HUES48 (cell line): ENCODE data around the gene DPH6.
"Not testable (repeated sequence)": the region's sequence is repeated elsewhere in the genome, so short reads cannot be mapped to it uniquely, and the experiment has no call there.

Experiments
- H3K27ac ChIP-seq: one replicate; pipeline ENCODE4 v1.7.0; 2013; ENCODE audit warnings: low read depth, low read length, inconsistent platforms
- H3K27me3 ChIP-seq: 2 replicates; pipeline ENCODE4 v1.6.1; 2013; ENCODE audit warnings: mild to moderate bottlenecking, low read length; ENCODE audit not compliant: control insufficient read depth, insufficient read depth
- H3K36me3 ChIP-seq: 2 replicates; pipeline ENCODE4 v1.6.1; 2013; ENCODE audit warnings: low read length; ENCODE audit not compliant: control insufficient read depth, insufficient read depth
- H3K4me1 ChIP-seq: 2 replicates; pipeline ENCODE4 v1.6.1; 2013; ENCODE audit warnings: mild to moderate bottlenecking, low read length; ENCODE audit not compliant: control insufficient read depth, insufficient read depth
- H3K4me3 ChIP-seq: 2 replicates; pipeline ENCODE4 v1.5.1; 2013; ENCODE audit warnings: mild to moderate bottlenecking, low read depth, low read length
- H3K9ac ChIP-seq: 2 replicates; pipeline ENCODE4 v1.6.1; 2013; ENCODE audit warnings: mild to moderate bottlenecking, low read depth, low read length, moderate library complexity
- H3K9me3 ChIP-seq: 2 replicates; pipeline ENCODE4 v1.6.1; 2013; ENCODE audit warnings: low read length; ENCODE audit not compliant: control insufficient read depth, insufficient read depth

The DPH6 gene

GRCh38 chr15:35545824-35546510, at the start of gene DPH6:
Gene DPH6 (minus strand): TSS chr15:35546165. CDS start chr15:35546141, 24 bp downstream.
- Histone ChIP-seq H3K4me1 (peaks cover 47% of the 10 kb centered on the region), H3K27me3 (no peaks in the 10 kb centered on the region), H3K27ac (peak within 1 kb of the TSS; percentile 98), H3K36me3 (peaks cover 4% of the 10 kb centered on the region; the same call in 1 of the 2 replicates), H3K4me3 (peak within 1 kb of the TSS; percentile 70), H3K9me3 (no peaks in the 10 kb centered on the region), H3K9ac (peak within 1 kb of the TSS; percentile 92)

- no peaks in the 10 kb centered on the region for H3K4me1 ChIP-seq
- H3K9me3 ChIP-seq, result 0 out of 2 replicates have a peak, but pooled peaks cover 5% of the 10 kb centered on the region
- no peaks in the 10 kb centered on the region for H3K27me3 ChIP-seq
- H3K27ac ChIP-seq, result no peak overlapping the region
- no peak overlapping the region for H3K4me3 ChIP-seq
- H3K36me3 ChIP-seq, result no peaks in the 10 kb centered on the region
- no peak overlapping the region for H3K9ac ChIP-seq
Observed at GRCh38 chr15:35595656-35596055, 49.7 kb upstream of the DPH6 start.

GRCh38 chr15:35591987-35592386, 46.0 kb upstream of the DPH6 start:
- not testable (repeated sequence) for H3K4me1 ChIP-seq, H3K36me3 ChIP-seq, H3K4me3 ChIP-seq, H3K9me3 ChIP-seq, H3K27me3 ChIP-seq, H3K9ac ChIP-seq, H3K27ac ChIP-seq

- Histone ChIP-seq H3K9ac (no peak overlapping the region), H3K36me3 (no peaks in the 10 kb centered on the region), H3K27me3 (no peaks in the 10 kb centered on the region), H3K4me1 (peaks cover 8% of the 10 kb centered on the region), H3K9me3 (no peaks in the 10 kb centered on the region), H3K27ac (no peak overlapping the region), H3K4me3 (no peak overlapping the region)
Observed at GRCh38 chr15:35583863-35584528, 38.0 kb upstream of the DPH6 start.

- H3K27ac ChIP-seq, result no peak overlapping the region
- H3K27me3 ChIP-seq, result no peaks in the 10 kb centered on the region
Observed at GRCh38 chr15:35580606-35581005, 34.6 kb upstream of the DPH6 start.

GRCh38 chr15:35567392-35567791, 21.4 kb upstream of the DPH6 start:
- no peaks in the 10 kb centered on the region for H3K36me3 ChIP-seq
- H3K9ac ChIP-seq, result no peak overlapping the region
- H3K27me3 ChIP-seq, result no peaks in the 10 kb centered on the region
- H3K4me1 ChIP-seq, result no peaks in the 10 kb centered on the region
- H3K9me3 ChIP-seq, result no peaks in the 10 kb centered on the region
- H3K4me3 ChIP-seq, result no peak overlapping the region
- no peak overlapping the region for H3K27ac ChIP-seq

More at GRCh38 chr15:35580606-35581005, 34.6 kb upstream of the DPH6 start:
- H3K36me3 ChIP-seq, result no peaks in the 10 kb centered on the region
- H3K4me3 ChIP-seq, result no peak overlapping the region
- H3K9ac ChIP-seq, result no peak overlapping the region
- H3K4me1 ChIP-seq, result no peaks in the 10 kb centered on the region
- H3K9me3 ChIP-seq, result no peaks in the 10 kb centered on the region

- H3K9me3 ChIP-seq, result no peaks in the 10 kb centered on the region
- no peaks in the 10 kb centered on the region for H3K4me1 ChIP-seq
- no peaks in the 10 kb centered on the region for H3K36me3 ChIP-seq
- H3K27ac ChIP-seq, result no peak overlapping the region
- no peaks in the 10 kb centered on the region for H3K27me3 ChIP-seq
- H3K9ac ChIP-seq, result no peak overlapping the region
- H3K4me3 ChIP-seq, result no peak overlapping the region
Observed at GRCh38 chr15:35566991-35567390, 21.0 kb upstream of the DPH6 start.

- Histone ChIP-seq H3K4me1 (no peaks in the 10 kb centered on the region), H3K27me3 (no peaks in the 10 kb centered on the region), H3K27ac (no peak overlapping the region), H3K9me3 (no peaks in the 10 kb centered on the region), H3K9ac (no peak overlapping the region), H3K4me3 (no peak overlapping the region), H3K36me3 (no peaks in the 10 kb centered on the region)
Observed at GRCh38 chr15:35565901-35566300, 19.9 kb upstream of the DPH6 start.

GRCh38 chr15:35562641-35563040, 16.7 kb upstream of the DPH6 start:
- H3K4me1 ChIP-seq, result no peaks in the 10 kb centered on the region
- no peak overlapping the region for H3K27ac ChIP-seq
- H3K4me3 ChIP-seq, result no peak overlapping the region
- H3K9ac ChIP-seq, result no peak overlapping the region
- no peaks in the 10 kb centered on the region for H3K9me3 ChIP-seq
- H3K27me3 ChIP-seq, result no peaks in the 10 kb centered on the region
- no peaks in the 10 kb centered on the region for H3K36me3 ChIP-seq

- no peak overlapping the region for H3K27ac ChIP-seq
- no peaks in the 10 kb centered on the region for H3K36me3 ChIP-seq
- H3K4me3 ChIP-seq, result no peak overlapping the region
- H3K9ac ChIP-seq, result no peak overlapping the region
- no peaks in the 10 kb centered on the region for H3K9me3 ChIP-seq
- no peaks in the 10 kb centered on the region for H3K27me3 ChIP-seq
- no peaks in the 10 kb centered on the region for H3K4me1 ChIP-seq
Observed at GRCh38 chr15:35561308-35561707, 15.3 kb upstream of the DPH6 start.

- Histone ChIP-seq H3K36me3 (no peaks in the 10 kb centered on the region), H3K27ac (no peak overlapping the region), H3K27me3 (no peaks in the 10 kb centered on the region), H3K4me1 (no peaks in the 10 kb centered on the region), H3K9me3 (no peaks in the 10 kb centered on the region), H3K4me3 (no peak overlapping the region), H3K9ac (no peak overlapping the region)
Observed at GRCh38 chr15:35560870-35561269, 14.9 kb upstream of the DPH6 start.
